Activated CD8-positive, alpha-beta memory T cell treated with anti-CD3 and anti-CD28 coated beads for 36 hours (primary cell): ENCODE measurements around the gene ZDHHC20. TPM values are rescaled to one million over a fixed set of nuclear protein-coding genes. Genes with fewer than 3 reads are reported as not detected.
"Not testable (repeated sequence)": the region's sequence is repeated elsewhere in the genome, so short reads cannot be mapped to it uniquely, and the experiment has no call there.

Experiments used
- CTCF ChIA-PET: fragments of 350-600 bp; sonication (Branson Sonifier 250); formaldehyde crosslinking; loops from one replicate; lab custom pipeline; 2021; ENCODE audit warnings: antibody characterized with exemption; lab: Charles Lee
- POLR2A ChIA-PET: fragments of 350-600 bp; sonication (Branson Sonifier 250); formaldehyde crosslinking; loops from one replicate; lab custom pipeline; 2021; ENCODE audit warnings: antibody characterized with exemption; lab: Charles Lee
- total RNA-seq, 2 experiments: library from RNA; stranded (reverse); gene quantifications; one replicate each; pipeline ENCODE4 v1.2.3, GENCODE V29; 2021

ZDHHC20 gene
- total RNA-seq, 2 experiments from 2014 or later = 53.0 to 59.7 TPM

GRCh38 chr13:21376998-21377985 is 81.8 kb downstream of the ZDHHC20 start:
- CTCF ChIA-PET, POLR2A ChIA-PET: not testable (repeated sequence)

DNA sequence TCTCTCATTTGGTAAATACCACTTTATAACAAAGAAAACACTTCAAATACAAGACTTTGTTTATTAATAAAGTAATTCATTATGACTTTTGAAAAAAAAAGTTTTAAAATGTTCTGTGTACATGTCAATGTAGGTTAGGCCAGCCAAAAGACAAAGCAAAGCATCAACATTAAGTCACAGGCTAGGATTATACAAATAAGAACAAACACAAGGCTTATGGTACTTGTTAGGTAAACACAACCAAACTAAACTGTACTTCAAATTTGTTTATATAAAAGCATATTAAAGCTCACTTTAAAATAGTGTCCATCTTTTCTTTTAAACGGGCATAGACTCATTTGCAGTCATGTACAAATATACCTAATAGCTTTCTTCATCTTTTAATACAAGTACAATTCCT is 86.6 kb downstream of the ZDHHC20 start:
- CTCF ChIA-PET = no interaction called here

DNA sequence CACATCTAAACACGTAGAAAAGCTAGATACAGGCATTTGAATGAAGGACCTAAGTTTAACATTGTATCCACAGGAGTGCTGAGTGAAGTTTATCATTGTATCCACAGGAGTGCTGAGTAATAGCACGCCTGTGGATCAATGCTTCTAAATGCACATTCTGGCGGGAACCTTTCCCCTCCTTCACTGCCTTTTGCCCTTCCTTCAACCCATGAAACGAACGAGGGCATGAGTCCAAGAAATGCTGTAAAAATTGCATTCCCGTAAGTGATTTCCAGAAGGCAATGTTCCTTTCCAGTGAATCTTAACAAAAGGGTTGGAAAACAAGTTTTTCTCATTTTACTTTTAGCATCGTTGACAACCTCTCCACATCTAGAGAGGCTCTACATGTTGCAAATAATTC is 88.1 kb downstream of the ZDHHC20 start:
- POLR2A ChIA-PET = no interaction called here
- CTCF ChIA-PET = no interaction called here

More for the DNA sequence above, 86.6 kb downstream of the ZDHHC20 start:
- POLR2A ChIA-PET = no interaction called here

DNA sequence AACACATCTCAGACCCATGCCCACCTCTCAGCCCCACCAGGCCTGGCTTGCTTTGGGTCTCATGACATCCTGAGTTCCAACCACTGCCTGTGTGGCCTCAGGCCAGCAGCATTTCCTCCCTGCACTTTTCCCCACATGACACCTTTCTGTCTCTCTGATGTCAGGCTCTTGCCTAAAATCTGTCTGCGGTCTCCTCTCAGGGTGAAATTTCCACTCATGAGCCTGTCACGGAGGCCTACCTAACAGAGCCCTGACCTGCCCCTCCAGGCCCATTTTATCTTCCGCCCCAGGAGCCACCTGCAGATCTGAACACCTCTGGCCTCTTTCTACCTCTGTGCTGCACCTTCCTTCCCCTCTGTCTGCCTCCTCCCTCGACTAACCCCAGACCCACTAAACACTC is 93.5 kb downstream of the ZDHHC20 start:
- ChIA-PET POLR2A (no interaction called here), CTCF (no interaction called here)

GRCh38 chr13:21364916-21365315 is 94.2 kb downstream of the ZDHHC20 start:
- CTCF ChIA-PET = no interaction called here
- POLR2A ChIA-PET = no interaction called here

DNA sequence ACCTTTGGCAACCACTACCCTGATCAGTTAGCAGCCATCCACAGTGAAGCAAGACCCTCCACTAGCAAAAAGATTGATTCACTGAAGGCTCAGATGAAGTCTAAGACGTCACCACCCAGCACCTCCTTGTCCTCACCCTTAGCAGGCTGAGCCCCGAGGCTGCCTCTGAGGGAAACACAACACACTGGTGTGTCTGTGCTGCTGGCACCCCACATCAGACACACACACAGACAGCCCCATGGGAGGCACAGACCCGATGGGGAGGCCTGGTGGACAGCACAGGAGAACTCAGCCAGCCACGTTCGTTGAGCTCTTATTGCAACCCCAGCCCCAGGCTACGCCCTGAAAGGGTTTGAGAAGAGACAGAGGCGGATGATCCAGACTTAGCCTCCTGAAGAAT is 94.7 kb downstream of the ZDHHC20 start:
- CTCF ChIA-PET = interaction anchor here (0.9 kb wide), 1 partner anchor 112 kb away, joined by 3 read pairs; no protein-coding TSS in a partner anchor
- POLR2A ChIA-PET = no interaction called here

- CTCF ChIA-PET = no interaction called here
- POLR2A ChIA-PET = no interaction called here
Measured at GRCh38 chr13:21362741-21363140, 96.4 kb downstream of the ZDHHC20 start.

DNA sequence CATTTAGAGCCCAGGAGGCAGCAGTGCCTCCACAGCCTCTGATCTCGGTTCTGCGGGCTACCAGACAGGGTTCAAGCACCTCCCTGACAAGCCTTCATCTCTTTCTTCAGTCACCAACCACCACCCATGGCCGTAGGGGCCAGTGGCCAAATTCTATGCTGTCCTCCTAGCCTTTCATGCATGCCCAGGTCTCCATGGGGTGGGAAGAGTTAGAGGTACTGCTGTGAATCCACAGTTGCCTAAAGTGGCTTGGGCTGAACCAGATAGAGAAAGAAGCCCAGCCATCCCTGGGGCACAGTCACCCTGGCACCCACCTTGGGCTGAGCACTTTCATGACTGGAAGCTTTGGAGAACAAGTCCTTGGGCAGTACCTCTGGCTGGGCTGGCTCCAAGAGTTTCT is 97.4 kb downstream of the ZDHHC20 start:
- ChIA-PET CTCF (interaction anchor here (1.3 kb wide), 1 partner anchor 115 kb away, joined by 4 read pairs; no protein-coding TSS in a partner anchor), POLR2A (no interaction called here)

- CTCF ChIA-PET = interaction anchor here (1.3 kb wide), 1 partner anchor 116 kb away, joined by 4 read pairs; no protein-coding TSS in a partner anchor
- POLR2A ChIA-PET = no interaction called here
Measured at GRCh38 chr13:21361123-21361522, 98.0 kb downstream of the ZDHHC20 start.

- POLR2A ChIA-PET = no interaction called here
- CTCF ChIA-PET = interaction anchor here (1.3 kb wide), 1 partner anchor 116 kb away, joined by 4 read pairs; no protein-coding TSS in a partner anchor
Measured at GRCh38 chr13:21360463-21360862, 98.6 kb downstream of the ZDHHC20 start.

- POLR2A ChIA-PET = no interaction called here
- CTCF ChIA-PET = no interaction called here
Measured at GRCh38 chr13:21359855-21360254, 99.2 kb downstream of the ZDHHC20 start.

DNA sequence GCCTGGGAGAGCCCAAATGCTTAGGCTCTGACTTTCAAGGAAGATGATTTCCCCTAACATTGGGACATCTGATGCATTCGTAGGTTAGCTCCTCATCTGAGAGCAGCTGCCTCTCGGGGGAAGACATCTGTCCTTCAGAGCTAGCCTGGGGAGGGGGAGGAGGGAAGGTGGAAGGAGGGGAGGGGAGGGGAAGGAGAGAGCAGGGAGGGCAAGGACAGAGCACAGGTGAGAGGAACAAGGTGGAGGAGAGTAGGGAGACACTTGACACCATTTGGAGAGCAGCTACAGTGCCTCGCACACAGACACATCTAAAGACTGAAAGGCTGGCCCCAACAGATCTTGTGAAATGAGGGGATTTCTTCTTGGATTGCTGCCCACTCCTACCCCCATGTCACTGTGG is 103.8 kb downstream of the ZDHHC20 start:
- POLR2A ChIA-PET = no interaction called here
- CTCF ChIA-PET = no interaction called here

DNA sequence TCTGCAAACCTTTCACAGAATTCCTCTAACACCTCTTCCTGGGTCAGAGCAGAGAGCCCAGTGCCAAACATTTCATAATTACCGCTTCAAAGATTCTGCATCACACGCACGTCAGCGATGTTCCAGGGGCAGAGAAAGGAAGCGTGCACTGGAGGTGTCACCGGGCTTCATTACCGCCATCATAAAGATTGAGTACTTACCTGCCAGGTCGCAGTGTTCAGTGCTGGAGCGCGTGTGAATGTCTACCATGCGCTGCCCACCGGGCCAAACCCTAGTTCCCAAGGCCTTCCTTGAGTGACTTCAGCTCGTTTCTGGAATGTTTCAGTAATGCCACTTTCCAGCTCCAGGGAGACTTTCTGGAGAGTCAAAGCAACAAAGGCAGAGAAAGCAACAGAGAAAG is 104.4 kb downstream of the ZDHHC20 start:
- CTCF ChIA-PET = no interaction called here
- POLR2A ChIA-PET = no interaction called here

DNA sequence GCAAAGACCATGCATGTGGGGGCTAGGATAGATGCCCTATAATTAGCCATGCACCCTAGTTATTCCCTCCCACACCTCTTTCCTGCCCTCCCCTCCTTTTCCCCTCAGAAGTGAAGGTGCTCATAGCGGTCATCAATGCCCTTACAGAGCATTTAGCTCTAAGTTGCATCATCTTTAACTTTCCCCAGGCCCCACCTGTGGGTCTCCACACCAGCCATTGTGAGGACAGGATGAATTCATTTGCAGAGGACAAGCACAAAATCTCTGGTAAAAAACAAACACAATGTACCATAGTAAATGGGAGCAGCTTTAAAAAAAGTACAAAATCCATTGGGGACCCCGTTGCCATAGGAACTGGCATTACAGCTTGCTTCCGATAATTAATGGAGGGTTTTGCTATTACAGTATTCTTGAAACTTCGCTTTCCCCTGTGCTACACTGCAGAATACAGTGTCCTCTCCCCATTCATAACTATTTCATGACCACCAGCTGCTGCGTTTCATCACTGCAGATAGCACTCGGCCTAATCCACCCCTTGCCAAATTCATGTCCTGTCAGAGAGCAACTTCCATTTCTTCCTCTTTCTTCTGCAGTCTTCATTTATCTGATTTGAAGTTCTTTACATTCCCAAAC is 110.5 kb downstream of the ZDHHC20 start:
- ChIA-PET POLR2A (no interaction called here), CTCF (interaction anchor here (1.4 kb wide), 1 partner anchor 129 kb away, joined by 3 read pairs; no protein-coding TSS in a partner anchor)

- ChIA-PET CTCF (interaction anchor here (0.6 to 1.4 kb wide), 2 partner anchors 56 to 129 kb away, joined by 3 read pairs; no protein-coding TSS in a partner anchor), POLR2A (no interaction called here)
Measured at GRCh38 chr13:21347753-21348318, 111.3 kb downstream of the ZDHHC20 start.

DNA sequence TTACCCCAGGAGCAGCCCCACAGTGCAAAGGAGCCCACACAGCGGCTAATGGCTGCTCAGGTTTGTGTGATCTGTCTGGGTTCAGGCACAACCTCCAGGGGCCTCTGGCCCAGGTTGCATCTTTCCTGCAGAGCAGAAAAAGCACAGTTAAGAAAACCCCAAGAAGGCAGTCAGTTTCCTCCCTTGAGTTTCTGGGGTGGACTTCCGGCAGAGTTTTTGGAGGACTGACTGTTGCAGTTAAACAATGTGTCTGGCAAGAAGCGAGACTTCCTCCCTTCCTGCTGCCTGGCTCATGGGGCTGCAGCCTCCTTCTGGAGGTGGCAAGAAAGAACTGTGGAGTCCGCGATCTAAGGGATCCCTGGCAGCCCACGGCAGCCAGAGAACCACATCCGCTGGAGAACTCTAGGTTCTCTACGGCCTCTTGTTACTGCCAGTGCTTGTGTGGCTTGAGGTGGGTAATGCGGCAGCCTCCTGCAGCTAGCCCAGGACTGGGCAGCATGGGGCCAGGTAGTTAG is 114.4 kb downstream of the ZDHHC20 start:
- CTCF ChIA-PET = no interaction called here
- POLR2A ChIA-PET = no interaction called here

- POLR2A ChIA-PET = interaction anchor here (0.6 to 0.9 kb wide), 2 partner anchors 14 to 289 kb away, joined by 4 read pairs; no protein-coding TSS in a partner anchor
Measured at GRCh38 chr13:21343659-21344058, 115.4 kb downstream of the ZDHHC20 start.

GRCh38 chr13:21342699-21343442 is 116.2 kb downstream of the ZDHHC20 start:
- CTCF ChIA-PET = interaction anchor here (0.5 kb wide), 1 partner anchor 162 kb away, joined by 3 read pairs; no protein-coding TSS in a partner anchor
- POLR2A ChIA-PET = interaction anchor here (0.6 to 0.9 kb wide), 2 partner anchors 14 to 290 kb away, joined by 4 read pairs; no protein-coding TSS in a partner anchor

More at GRCh38 chr13:21343659-21344058, 115.4 kb downstream of the ZDHHC20 start:
- CTCF ChIA-PET = interaction anchor here (0.6 kb wide), 1 partner anchor 466 kb away, joined by 3 read pairs; no protein-coding TSS in a partner anchor
